HepG2 (cell line): ENCODE measurements around the gene AGBL1. TPM values are rescaled to one million over a fixed set of nuclear protein-coding genes. Genes with fewer than 3 reads are reported as not detected.

Experiments
- ATAC-seq: fragments of 200-7000 bp; cut with Tn5 transposase; 3 replicates; pipeline ENCODE4 v1.9.1; 2020; ENCODE audit warnings: mild to moderate bottlenecking, moderate library complexity
- BruUV-seq: library from RNA; stranded (reverse); fragments of 400-500 nt; replicated peaks from 2 replicates; lab custom pipeline; 2021; lab: Mats Ljungman, UMichigan
- CTCF ChIA-PET: fragments of 300-600 bp; formaldehyde crosslinking; extraction: SDS; loops from one replicate; lab custom pipeline; 2021; ENCODE audit warnings: low total read pairs, inconsistent platforms, low intra/inter-chr PET ratio; lab: Yijun Ruan, JAX
- POLR2A ChIA-PET: fragments of 350-600 bp; sonication (Branson Sonifier 250); formaldehyde crosslinking; loops from one replicate; lab custom pipeline; 2020; ENCODE audit warnings: antibody characterized with exemption, inconsistent platforms; lab: Yijun Ruan, JAX
- DNase-seq: peaks from one replicate; pipeline ENCODE4 v3.0.0-alpha.2; 2015; ENCODE audit warnings: low spot score
- FAIRE-seq: peaks from 3 replicates; lab custom pipeline; 2011; peaks lifted over from hg19 to GRCh38; lab: Jason Lieb, UNC
- H2AFZ ChIP-seq: one replicate; pipeline ENCODE4 v1.6.1; 2011; ENCODE audit warnings: low read length, inconsistent platforms
- H3K27ac ChIP-seq: fragments of 300-600 bp; 3 replicates; pipeline ENCODE4 v1.8.0; 2011; ENCODE audit warnings: mixed run types, mild to moderate bottlenecking, mixed read lengths, low read length, inconsistent platforms; ENCODE audit not compliant: insufficient read depth; ENCODE audit errors: extremely low read length
- H3K27me3 ChIP-seq, 2 experiments: fragments of 200-600 bp in 1 of 2; 2 replicates in 1 of 2; 3 replicates in 1 of 2; pipeline versions ENCODE4 v1.6.0 to v1.8.0; 2011; ENCODE audit warnings: low read length in 2 of 2, mild to moderate bottlenecking in 2 of 2, moderate library complexity in 2 of 2, inconsistent platforms in 1 of 2; ENCODE audit not compliant: insufficient read depth in 2 of 2, control insufficient read depth in 1 of 2
- H3K36me3 ChIP-seq, 2 experiments: fragments of 200-600 bp in 1 of 2; replicated peaks in 1 of 2; 2 replicates in 1 of 2; 3 replicates in 1 of 2; pipeline versions ENCODE4 v1.5.1 to v1.8.0; 2011; ENCODE audit warnings: low read length in 2 of 2, inconsistent platforms in 1 of 2; ENCODE audit not compliant: insufficient read depth in 2 of 2, control insufficient read depth in 1 of 2
- H3K4me1 ChIP-seq: 2 replicates; pipeline ENCODE4 v1.5.1; 2012; ENCODE audit warnings: low read length, inconsistent platforms; ENCODE audit not compliant: insufficient read depth
- H3K4me2 ChIP-seq: 2 replicates; pipeline ENCODE4 v1.6.0; 2011; ENCODE audit warnings: low read depth, low read length, inconsistent platforms
- H3K4me3 ChIP-seq, 3 experiments: fragments of 200-600 bp in 1 of 3; sonication (generic), shearing (Covaris generic) in 1 of 3; replicated peaks in 1 of 3; 2 replicates each; pipeline ENCODE4 v1.5.1; 2011 to 2016; ENCODE audit warnings: low read length in 3 of 3, inconsistent platforms in 2 of 3, low read depth in 2 of 3, mild to moderate bottlenecking in 2 of 3, control low read depth in 1 of 3, mixed read lengths in 1 of 3; ENCODE audit not compliant: insufficient read depth in 1 of 3
- H3K79me2 ChIP-seq: one replicate; pipeline ENCODE4 v1.6.1; 2011; ENCODE audit warnings: low read length, inconsistent platforms; ENCODE audit not compliant: insufficient read depth
- H3K9ac ChIP-seq: 2 replicates; pipeline ENCODE4 v1.6.0; 2011; ENCODE audit warnings: mild to moderate bottlenecking, low read depth, low read length, inconsistent platforms; ENCODE audit not compliant: insufficient read depth
- H3K9me3 ChIP-seq: 2 replicates; pipeline ENCODE4 v1.5.1; 2012; ENCODE audit warnings: mild to moderate bottlenecking, low read length
- H4K20me1 ChIP-seq: 2 replicates; pipeline ENCODE4 v1.6.0; 2011; ENCODE audit warnings: inconsistent platforms, mild to moderate bottlenecking, low read length, moderate library complexity; ENCODE audit not compliant: insufficient read depth
- AGO1 ChIP-seq: fragments of 200-400 bp; formaldehyde crosslinking; IDR thresholded peaks from 2 replicates; pipeline ENCODE4 v1.6.1; 2017; ENCODE audit warnings: mild to moderate bottlenecking, low read depth, low read length, moderate library complexity; ENCODE audit not compliant: poor library complexity, severe bottlenecking
- AHR ChIP-seq: IDR thresholded peaks from 2 replicates; pipeline ENCODE4 v1.6.1; 2018; ENCODE audit warnings: missing genetic modification reagents, missing compliant biosample characterization
- BORCS8-MEF2B ChIP-seq: sonication (generic); formaldehyde crosslinking; IDR thresholded peaks from 2 replicates; pipeline ENCODE4 v1.8.0; 2022; ENCODE audit warnings: mild to moderate bottlenecking, missing genetic modification reagents
- DNMT3B ChIP-seq: conservative IDR thresholded peaks from 2 replicates; pipeline ENCODE4 v1.6.1; 2016; ENCODE audit warnings: missing biosample characterization, control low read depth
- GPN1 ChIP-seq: sonication (generic); formaldehyde crosslinking; IDR thresholded peaks from 2 replicates; pipeline ENCODE4 v1.5.1; 2020; ENCODE audit warnings: missing genetic modification reagents, borderline replicate concordance
- NCOR1 ChIP-seq: fragments of 200-600 bp; sonication (generic); IDR thresholded peaks from 2 replicates; pipeline ENCODE4 v1.7.0; 2017; ENCODE audit warnings: antibody characterized with exemption, low read length, borderline replicate concordance
- RFXAP ChIP-seq: sonication (generic); formaldehyde crosslinking; IDR thresholded peaks from 2 replicates; pipeline ENCODE4 v1.4.0; 2020; ENCODE audit warnings: missing genetic modification reagents, borderline replicate concordance
- ZFAT ChIP-seq: sonication (generic); formaldehyde crosslinking; conservative IDR thresholded peaks from 2 replicates; pipeline ENCODE4 v1.8.1; 2023; ENCODE audit warnings: missing genetic modification reagents, inconsistent platforms
- ZNF101 ChIP-seq: sonication (generic); formaldehyde crosslinking; IDR thresholded peaks from 2 replicates; pipeline ENCODE4 v1.4.0; 2020; ENCODE audit warnings: mild to moderate bottlenecking, low read depth, missing genetic modification reagents, borderline replicate concordance
- ZNF33B ChIP-seq: sonication (generic); formaldehyde crosslinking; IDR thresholded peaks from 2 replicates; pipeline ENCODE4 v1.5.1; 2020; ENCODE audit warnings: mild to moderate bottlenecking, missing genetic modification reagents
- ZNF510 ChIP-seq: sonication (generic); formaldehyde crosslinking; IDR thresholded peaks from 2 replicates; pipeline ENCODE4 v1.4.0; 2020; ENCODE audit warnings: low read depth, mild to moderate bottlenecking, missing genetic modification reagents
- in situ Hi-C: cut with HindIII; loops from 2 replicates; pipeline ENCODE4 v1.10.0; 2017; ENCODE audit warnings: low pct_unique_long_range_greater_than_20kb; ENCODE audit not compliant: extremely low pct_ligation_motif_present
- intact Hi-C: fragments of 100-400 bp; cut with micrococcal nuclease; formaldehyde crosslinking; loops from one replicate; pipeline ENCODE4 v1.10.0; 2022; ENCODE audit not compliant: unreplicated experiment
- polyA plus RNA-seq, 8 experiments: library from polyadenylated mRNA; depleted of rRNA in 3 of 8; stranded (reverse) in 7 of 8; unstranded in 1 of 8; fragments of >200 nt; fragmentation: Illumina TruSeq in 4 of 8; extraction: Trizol in 4 of 8; gene quantifications; 2 replicates each; pipeline versions ENCODE4 v1.2.1 to v1.2.3, GENCODE V29; 2011 to 2016; ENCODE audit warnings: low read depth in 4 of 8, missing spikeins in 1 of 8, mixed read lengths in 1 of 8; ENCODE audit not compliant: insufficient read depth in 1 of 8
- total RNA-seq, 5 experiments: library from RNA; depleted of rRNA; stranded (reverse); fragments of >200 nt; fragmentation: Illumina TruSeq; extraction: Trizol; gene quantifications; 2 replicates each; pipeline ENCODE4 v1.2.3, GENCODE V29; 2016; ENCODE audit warnings: low read depth in 1 of 5
- TF ChIP-seq, protein P1 (sequence below): sonication (generic); formaldehyde crosslinking; IDR thresholded peaks from 2 replicates; pipeline ENCODE4 v1.4.0; 2020; ENCODE audit warnings: missing genetic modification reagents, borderline replicate concordance
- TF ChIP-seq, protein P2 (sequence below): sonication (generic); formaldehyde crosslinking; IDR thresholded peaks from 2 replicates; pipeline ENCODE4 v1.5.1; 2020; ENCODE audit warnings: mild to moderate bottlenecking, missing genetic modification reagents, borderline replicate concordance

AGBL1 gene
- total and polyA plus RNA-seq, 2 of the 13 experiments (the other 11 are each of a cell fraction or from before 2014, with no cell fraction given) = 0.01 TPM; not detected in 1

DNA sequence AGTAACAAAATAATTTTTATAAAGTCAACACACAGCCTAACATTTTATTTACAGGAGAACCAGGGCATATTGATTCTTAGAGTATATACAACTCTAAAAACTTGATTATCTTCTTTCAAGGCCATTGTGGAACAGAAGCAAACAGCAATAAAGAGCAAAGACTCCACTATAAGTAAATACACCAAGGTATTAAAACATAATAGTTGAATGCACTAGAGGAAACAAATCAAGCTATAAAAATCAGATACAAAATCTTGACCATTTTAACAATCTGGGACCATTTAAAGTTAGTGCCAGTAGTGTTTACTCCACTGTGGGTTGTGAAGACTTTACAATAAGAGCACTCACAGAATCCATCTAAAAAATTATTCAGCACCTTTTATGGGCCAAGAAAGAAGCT, 323.6 kb downstream of the AGBL1 start:
- DNase-seq (no peak), FAIRE-seq (no peak), ATAC-seq (no peak)
- H3K4me3 ChIP-seq = no peak overlapping the region
- no peaks in the 10 kb centered on the region for H4K20me1 ChIP-seq
- no peaks in the 10 kb centered on the region for H3K36me3 ChIP-seq
- POLR2A ChIA-PET = no interaction called here
- in situ Hi-C loops (no loop called here), intact Hi-C loops (no loop called here)
- no peak overlapping the region for H3K4me2 ChIP-seq
- H3K9me3 ChIP-seq = peaks cover 78% of the 10 kb centered on the region
- H3K9ac ChIP-seq = no peak overlapping the region
- H3K4me1 ChIP-seq = no peaks in the 10 kb centered on the region
- H3K27ac ChIP-seq = no peak overlapping the region
- H2AFZ ChIP-seq = no peak overlapping the region
- no peaks in the 10 kb centered on the region for H3K79me2 ChIP-seq
- BruUV-seq = no TSS peak
- TF ChIP-seq ZNF33B (no peak), AGO1 (no peak), NCOR1 (no peak), ZFAT (CRISPR knock-in tag) (no peak), GPN1 (CRISPR knock-in tag) (no peak), ZNF101 (CRISPR knock-in tag) (no peak), AHR (CRISPR knock-in tag) (no peak), BORCS8-MEF2B (CRISPR knock-in tag) (no peak), ZNF510 (no peak), RFXAP (CRISPR knock-in tag) (no peak), DNMT3B (CRISPR knock-in tag) (no peak)
- TF ChIP-seq, protein P1, sequence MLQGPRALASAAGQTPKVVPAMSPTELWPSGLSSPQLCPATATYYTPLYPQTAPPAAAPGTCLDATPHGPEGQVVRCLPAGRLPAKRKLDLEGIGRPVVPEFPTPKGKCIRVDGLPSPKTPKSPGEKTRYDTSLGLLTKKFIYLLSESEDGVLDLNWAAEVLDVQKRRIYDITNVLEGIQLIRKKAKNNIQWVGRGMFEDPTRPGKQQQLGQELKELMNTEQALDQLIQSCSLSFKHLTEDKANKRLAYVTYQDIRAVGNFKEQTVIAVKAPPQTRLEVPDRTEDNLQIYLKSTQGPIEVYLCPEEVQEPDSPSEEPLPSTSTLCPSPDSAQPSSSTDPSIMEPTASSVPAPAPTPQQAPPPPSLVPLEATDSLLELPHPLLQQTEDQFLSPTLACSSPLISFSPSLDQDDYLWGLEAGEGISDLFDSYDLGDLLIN (CRISPR knock-in tag) = no peak
- TF ChIP-seq, protein P2, sequence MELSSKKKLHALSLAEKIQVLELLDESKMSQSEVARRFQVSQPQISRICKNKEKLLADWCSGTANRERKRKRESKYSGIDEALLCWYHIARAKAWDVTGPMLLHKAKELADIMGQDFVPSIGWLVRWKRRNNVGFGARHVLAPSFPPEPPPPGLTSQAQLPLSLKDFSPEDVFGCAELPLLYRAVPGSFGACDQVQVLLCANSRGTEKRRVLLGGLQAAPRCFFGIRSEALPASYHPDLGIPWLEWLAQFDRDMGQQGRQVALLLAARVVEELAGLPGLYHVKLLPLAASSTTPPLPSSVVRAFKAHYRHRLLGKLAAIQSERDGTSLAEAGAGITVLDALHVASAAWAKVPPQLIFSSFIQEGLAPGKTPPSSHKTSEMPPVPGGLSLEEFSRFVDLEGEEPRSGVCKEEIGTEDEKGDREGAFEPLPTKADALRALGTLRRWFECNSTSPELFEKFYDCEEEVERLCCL (CRISPR knock-in tag) = no peak
- CTCF ChIA-PET = no interaction called here
- H3K27me3 ChIP-seq = no peaks in the 10 kb centered on the region
